GM19463 (cell line): ENCODE measurements around the gene OR6C76.

Source experiments
- ATAC-seq: cut with Tn5 transposase; IDR thresholded peaks from one replicate; pipeline ENCODE4 v1.9.1; 2021; ENCODE audit warnings: mild to moderate bottlenecking, moderate library complexity; ENCODE audit not compliant: unreplicated experiment

The OR6C76 gene

GRCh38 chr12:55467836-55468235, 41.8 kb downstream of the OR6C76 start:
- ATAC-seq, result no peak

GRCh38 chr12:55469291-55469690, 43.2 kb downstream of the OR6C76 start:
- ATAC-seq, result no peak

GRCh38 chr12:55470088-55470829, 44.2 kb downstream of the OR6C76 start, which contains the start of gene OR6C70:
Gene OR6C70, minus strand, starts transcription at chr12:55470138. Its CDS starts 0 bp downstream, at chr12:55470138.
- no peak for ATAC-seq

- ATAC-seq, result no peak
Observed at GRCh38 chr12:55472264-55472663, 46.2 kb downstream of the OR6C76 start.
